Fibroblast of upper back skin (primary cell): ENCODE data around the gene EXOC1.
"Not testable (repeated sequence)": the region's sequence is repeated elsewhere in the genome, so short reads cannot be mapped to it uniquely, and the experiment has no call there.

Experiments used
- DNase-seq: peaks from one replicate; pipeline ENCODE4 v3.0.0-alpha.2; 2013

EXOC1 gene, protein sequence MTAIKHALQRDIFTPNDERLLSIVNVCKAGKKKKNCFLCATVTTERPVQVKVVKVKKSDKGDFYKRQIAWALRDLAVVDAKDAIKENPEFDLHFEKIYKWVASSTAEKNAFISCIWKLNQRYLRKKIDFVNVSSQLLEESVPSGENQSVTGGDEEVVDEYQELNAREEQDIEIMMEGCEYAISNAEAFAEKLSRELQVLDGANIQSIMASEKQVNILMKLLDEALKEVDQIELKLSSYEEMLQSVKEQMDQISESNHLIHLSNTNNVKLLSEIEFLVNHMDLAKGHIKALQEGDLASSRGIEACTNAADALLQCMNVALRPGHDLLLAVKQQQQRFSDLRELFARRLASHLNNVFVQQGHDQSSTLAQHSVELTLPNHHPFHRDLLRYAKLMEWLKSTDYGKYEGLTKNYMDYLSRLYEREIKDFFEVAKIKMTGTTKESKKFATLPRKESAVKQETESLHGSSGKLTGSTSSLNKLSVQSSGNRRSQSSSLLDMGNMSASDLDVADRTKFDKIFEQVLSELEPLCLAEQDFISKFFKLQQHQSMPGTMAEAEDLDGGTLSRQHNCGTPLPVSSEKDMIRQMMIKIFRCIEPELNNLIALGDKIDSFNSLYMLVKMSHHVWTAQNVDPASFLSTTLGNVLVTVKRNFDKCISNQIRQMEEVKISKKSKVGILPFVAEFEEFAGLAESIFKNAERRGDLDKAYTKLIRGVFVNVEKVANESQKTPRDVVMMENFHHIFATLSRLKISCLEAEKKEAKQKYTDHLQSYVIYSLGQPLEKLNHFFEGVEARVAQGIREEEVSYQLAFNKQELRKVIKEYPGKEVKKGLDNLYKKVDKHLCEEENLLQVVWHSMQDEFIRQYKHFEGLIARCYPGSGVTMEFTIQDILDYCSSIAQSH

DNA sequence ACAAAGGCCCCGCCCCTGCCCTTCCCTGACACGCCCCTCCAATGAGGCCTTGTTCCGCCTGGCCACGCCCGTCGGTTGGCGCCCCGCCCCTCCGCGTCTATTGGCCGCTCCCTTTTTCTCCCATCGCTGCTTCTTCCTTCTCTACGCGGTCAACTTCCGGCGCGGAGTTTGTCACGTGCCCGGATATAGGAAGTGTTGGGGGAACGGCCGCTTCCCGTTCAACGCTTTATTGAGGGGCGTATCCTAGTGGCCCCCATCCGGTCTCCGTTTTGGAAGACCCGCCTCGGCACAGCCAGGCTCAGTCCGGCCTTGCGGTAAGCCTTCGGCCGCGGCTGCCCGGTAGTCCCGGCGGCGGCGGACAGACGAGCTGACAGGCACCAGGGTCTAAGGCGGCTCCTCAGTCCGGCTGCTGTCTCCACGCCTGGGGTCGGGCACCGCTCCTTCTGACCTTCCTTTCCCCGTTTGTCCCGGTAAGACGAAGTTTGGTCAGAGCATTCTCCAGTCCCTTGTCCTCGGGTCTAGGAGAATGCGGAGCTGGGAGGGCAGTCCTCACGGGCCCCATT is at the start of gene EXOC1:
EXOC1 (plus strand) TSS at position 165 of the 563 bp plus-strand sequence. CDS start 4,676 bp downstream, outside the sequence.
- DNase-seq = peak; percentile 97

DNA sequence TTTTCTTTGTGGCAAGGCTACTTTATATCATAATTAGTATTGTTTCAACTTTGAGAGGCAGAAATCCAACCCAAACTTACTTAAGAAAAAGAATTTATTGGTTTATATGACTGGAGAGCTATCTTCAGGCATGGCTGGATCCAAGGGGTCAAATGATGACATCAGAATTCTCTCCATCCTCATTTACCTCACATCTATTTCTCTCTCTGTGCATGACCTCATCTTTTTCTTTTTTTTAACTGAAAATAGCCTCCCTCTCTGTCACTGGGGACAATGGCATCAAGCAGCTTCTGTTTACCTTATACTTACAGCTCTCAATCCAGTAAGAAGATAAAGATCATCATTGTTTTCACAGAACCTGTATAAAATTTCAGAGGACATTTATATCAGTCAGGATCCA is 45.9 kb upstream of the EXOC1 start:
- no peak for DNase-seq

DNA sequence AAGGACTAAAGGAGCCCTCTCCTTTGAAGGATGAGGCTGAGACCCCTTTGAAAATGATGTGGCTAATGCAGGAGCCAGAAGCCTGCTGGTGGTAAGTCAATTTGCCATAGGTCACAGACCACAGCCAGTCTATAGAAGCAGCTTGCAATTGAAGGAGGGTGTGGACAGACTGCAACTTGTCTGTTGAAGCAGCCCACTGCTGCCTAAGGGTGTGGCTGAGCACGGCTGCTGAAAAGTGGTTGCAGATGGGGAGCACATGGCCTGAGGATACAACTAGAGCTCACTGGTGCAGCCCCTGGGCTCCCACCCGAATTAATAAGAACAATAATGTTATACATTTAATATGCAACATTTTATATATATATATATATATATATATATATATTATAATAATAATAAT is 45.3 kb upstream of the EXOC1 start:
- no peak for DNase-seq

DNA sequence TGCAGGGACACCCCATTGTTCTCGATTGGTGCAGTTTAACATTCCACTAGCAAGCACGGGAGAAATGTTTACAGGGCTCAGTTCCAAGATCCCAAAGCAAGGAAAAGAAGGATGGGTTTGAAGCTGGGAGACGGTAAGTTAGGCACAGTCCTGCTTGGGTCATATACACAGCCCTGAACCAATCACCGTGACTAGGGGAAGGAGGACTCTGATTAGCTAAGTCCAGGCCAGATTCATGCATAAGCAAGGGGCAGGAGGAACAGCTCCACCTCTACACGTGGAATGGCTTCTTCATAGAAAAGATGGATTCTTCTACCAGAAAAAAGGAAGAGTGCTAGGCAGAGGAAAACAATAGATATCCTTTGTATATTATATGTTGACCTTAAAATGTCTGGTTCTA is 44.8 kb upstream of the EXOC1 start:
- no peak for DNase-seq

DNA sequence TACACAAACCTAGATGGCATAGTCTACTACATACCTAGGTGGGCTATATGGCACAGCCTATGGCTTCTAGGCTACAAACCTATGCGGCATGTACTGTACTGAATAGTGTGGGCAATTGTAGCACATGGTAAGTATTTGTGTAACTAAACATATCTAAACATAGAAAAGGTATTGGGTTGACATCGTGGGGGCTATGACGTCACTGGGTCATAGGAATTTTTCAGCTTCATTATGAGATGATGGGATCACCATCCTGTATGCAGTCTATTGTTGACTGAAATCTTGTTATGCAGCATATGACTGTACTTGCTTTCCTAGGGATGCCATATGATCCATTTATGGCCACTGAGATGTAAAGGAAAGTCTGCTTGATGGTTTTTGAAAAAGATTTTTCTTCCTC is 35.8 kb upstream of the EXOC1 start:
- DNase-seq = no peak

DNA sequence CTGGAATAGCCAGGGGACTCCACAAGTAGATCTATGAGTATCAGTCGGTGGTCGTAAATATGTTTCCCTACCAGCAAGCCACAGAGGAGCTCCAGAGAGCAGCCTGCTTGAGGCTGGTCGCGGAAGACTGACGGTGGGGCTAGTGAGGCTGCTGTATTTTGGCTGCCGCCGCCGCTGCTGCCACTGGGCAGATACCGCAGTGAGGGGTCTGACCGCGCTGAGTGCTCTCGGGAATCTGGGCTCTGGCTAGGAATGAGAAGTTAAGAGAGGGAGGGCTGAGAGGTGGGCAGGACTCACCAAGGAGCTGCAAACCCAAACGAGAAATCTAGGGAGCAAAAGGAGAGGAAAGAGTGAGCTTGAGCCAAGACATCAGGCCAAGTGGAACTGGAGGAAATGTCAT is 33.8 kb upstream of the EXOC1 start, which contains the start of gene EXOC1L:
EXOC1L (plus strand) TSS at position 157 of the 400 bp plus-strand sequence; CDS start at position 394, 237 bp downstream.
- peak; percentile 32 for DNase-seq

DNA sequence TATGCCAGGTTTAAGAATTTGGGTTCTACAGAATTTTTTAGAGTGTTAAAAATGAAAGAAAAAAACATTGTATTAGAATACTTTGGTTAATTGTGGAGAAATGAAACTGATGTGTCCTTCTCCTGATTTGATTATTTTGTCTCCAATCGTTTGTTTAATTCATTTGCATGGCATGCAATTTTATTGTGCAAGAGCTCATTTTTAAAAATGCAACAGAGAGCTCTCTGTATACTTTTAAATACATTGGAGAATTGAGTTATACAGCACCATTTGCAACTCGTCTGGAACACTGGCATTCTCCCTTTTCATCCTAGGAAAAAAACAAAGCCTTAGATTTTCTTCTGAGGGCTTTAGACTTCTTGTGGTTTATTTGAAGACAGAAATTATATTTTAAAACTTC is 33.2 kb upstream of the EXOC1 start:
- no peak for DNase-seq

DNA sequence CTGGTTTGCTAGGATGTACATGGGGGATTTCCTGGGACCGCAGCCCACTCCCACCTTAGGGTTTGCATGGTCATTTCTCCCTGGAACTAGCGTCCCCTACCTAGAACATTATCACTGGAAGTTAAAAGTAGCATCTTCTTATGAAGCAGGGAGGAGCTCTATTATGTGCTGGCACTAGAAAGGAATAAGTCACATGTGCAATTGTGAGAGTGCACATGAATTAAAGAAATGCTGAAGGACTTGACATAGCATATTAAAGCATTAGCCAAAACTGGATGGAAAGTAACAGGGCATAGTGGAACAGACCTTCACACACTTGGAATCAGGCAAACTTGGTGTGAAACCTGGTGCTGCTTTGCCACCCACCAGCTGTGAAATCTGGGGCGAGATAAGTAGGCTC is 31.1 kb upstream of the EXOC1 start:
- DNase-seq = no peak

DNA sequence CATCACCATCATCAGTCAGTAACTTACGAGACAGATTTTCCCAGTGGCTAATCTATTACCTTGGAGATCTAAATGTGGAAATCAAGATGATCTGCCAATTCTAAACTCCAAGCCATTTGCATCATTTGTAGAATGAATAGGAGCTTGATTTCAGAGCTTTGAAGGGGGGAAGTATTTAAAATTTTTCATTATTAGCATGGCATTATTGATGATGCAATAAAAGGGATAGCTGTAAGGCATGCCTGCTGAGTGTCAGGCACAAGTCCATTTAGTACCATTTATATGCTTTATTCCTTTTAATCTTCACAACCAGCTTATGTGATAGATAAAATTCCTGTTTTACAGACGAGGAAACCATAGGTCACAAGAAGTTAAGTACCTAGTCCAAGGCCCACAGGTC is 28.6 kb upstream of the EXOC1 start:
- no peak for DNase-seq

DNA sequence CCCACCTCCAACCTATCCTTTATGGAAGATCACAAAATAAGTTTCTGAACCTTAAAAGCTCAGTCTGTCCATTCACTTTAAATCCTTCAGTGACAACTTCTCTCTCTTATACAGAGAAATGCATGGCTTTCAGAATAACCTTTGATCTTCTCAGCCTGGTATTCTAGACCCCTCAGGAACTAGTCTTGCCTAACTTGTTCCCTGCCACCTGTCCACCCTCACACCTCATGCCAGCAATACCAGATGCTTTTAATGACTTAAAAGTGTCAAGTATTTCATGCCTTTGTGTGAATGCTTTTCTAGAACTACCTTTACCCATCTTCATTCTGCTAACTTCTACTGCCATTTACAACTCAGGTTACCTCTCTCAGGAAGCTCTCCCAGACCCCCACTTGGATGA is 26.5 kb upstream of the EXOC1 start:
- no peak for DNase-seq

DNA sequence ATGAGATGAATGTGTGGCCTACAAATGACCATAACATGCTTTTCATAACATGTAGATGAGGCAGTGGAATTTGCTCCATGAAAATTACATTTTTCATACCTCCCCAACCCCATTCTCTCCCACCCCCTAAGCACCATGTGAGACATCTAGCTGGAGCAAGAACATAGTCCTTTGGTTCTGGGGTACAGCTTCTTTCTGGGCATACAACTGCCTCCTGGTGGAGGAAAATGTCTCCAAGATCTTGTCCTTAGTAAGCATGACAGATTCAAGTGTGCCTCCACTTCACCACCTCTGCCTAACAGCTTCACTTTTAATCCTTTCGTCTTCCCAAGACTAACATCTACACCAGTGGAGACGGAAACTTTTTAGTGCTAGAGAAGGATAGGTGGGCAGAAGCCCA is 25.9 kb upstream of the EXOC1 start:
- DNase-seq = no peak

DNA sequence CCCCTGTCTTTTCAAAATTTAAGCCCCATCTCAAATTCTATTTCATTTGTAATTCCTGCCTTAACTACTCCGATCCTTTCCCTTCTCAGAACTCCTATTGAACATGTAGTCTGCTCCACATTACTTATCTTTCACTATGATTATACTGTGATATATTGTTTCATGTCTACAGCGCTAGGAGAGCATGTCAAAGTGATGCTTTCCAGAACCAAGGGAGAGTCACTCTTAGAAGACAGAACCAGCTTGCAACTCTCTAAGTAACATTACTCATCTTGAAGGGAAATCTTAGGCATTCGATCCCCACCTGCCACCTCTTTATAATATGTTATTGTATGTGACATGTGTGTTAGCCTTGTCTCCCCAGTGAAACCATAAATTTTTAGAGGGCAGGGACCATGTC is 23.4 kb upstream of the EXOC1 start:
- DNase-seq = no peak

DNA sequence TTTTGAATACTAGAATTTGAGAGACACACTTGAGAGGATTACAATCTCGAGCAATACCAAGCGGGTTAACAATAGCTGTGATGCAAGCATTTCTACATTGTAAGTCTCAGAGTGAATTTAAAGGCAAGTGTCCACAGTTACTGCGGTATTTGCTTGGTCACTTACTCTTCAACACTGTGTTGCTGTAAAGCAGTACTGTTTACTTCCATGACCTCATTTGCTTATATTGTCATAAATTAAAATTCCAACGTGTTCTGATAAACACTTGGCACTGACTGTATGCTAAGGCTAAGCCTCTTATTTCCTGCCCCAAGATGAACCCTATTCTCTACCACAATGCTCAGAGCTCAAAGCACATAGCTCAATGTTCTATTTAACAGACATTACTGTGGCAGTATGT is 22.7 kb upstream of the EXOC1 start:
- DNase-seq = no peak

DNA sequence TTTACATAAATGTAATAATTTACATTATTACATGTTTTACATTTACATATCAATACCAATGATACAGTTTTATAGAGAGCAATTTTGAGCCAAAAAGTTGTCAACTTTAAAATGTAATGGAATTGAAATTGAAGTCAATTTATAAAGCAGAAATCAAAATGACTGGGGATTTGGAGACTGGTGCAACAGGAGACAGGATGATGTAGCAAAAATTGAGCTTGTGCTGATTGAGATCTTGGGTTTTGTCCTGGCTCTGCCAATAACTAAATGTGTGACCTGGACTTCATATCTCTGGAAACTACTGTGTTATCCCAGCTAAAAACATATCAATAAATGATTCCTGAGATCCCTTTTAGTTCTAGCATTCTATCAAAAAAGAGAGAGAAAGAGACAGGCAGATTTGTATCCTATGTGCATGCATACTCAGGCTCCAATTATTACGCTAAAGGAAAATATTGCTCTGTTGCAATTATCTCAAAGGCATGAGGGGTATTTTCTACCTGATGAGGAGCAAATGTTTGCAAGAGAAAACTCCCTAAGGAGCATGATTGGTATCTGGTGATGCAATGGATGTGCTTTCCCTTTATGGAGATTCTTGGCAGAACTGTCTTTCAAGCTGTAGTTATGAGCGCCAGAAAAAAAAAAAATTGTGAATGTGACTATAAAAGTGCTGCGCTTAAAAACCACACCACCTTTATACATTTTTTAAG is 19.2 kb upstream of the EXOC1 start:
- peak; percentile 26 for DNase-seq

DNA sequence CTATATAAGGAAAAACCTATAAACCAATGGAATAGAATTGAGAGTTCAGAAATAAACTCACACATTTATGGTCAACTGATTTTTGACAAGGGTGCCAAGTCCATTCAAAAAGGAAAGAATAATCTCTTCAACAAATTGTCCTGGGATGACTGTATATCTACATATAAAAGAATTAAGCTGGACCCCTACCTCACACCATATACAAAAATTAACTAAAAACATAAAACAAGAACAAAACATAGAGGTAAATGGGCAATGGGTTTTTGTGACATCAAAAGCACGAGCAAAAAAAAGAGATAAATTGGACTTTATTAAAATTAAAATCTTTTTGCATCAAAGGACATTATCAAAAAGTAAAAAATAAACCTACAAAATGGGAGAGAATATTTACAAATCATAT is 15.5 kb upstream of the EXOC1 start:
- no peak for DNase-seq

DNA sequence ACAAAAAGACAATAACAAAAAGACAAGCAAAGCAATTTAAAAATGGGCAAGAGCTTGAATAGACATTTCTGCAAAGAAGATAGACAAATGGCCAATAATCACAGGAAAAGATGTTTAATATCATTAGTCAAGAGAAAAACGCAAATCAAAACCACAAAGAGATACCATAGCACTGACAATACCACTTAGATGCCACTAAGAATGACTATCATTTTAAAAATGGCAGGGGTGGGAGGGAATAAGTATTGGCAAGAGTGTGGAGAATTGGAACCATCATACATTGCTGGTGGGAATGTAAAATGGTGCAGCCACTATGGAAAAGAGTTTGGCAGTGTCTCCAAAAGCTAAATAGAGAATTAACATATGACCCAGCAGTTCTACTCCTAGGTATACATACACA is 15.1 kb upstream of the EXOC1 start:
- DNase-seq = peak; percentile 16

DNA sequence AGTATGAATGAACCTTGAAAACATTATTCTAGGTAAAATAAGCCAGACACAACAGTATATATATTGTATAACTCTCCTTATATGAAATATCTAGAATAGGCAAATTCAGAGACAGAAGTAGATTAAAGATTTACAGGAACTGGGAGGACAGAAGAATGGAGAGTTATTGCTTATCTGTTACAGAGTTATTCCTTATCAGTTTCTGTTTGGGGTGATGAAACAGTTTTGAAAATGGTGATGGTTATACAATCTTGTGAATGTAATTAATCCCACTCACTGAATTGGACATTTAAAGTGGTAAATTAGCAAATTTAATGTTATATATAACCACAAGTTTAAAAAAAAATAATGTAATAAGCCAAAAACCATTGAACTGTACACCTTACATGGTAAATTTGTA is 14.5 kb upstream of the EXOC1 start:
- DNase-seq = no peak

DNA sequence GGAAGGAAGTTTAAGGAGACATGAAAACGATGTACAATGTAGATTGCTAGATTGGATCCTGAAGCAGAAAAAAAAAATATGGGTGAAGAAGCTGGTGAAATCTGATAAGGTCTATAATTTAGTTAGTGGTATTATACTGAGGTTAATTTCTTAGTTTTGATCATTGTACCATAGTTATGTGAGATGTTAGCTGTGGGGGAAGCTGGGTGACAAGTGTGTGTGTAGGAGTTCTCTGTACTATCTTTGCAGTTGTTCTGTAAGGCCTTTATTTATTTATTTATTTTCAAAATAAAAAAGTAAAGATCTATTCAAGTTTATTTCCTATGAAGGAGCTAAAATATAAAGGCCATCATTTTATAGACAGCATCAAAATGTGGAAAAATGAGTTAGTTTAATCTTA is 12.5 kb upstream of the EXOC1 start:
- DNase-seq = no peak

DNA sequence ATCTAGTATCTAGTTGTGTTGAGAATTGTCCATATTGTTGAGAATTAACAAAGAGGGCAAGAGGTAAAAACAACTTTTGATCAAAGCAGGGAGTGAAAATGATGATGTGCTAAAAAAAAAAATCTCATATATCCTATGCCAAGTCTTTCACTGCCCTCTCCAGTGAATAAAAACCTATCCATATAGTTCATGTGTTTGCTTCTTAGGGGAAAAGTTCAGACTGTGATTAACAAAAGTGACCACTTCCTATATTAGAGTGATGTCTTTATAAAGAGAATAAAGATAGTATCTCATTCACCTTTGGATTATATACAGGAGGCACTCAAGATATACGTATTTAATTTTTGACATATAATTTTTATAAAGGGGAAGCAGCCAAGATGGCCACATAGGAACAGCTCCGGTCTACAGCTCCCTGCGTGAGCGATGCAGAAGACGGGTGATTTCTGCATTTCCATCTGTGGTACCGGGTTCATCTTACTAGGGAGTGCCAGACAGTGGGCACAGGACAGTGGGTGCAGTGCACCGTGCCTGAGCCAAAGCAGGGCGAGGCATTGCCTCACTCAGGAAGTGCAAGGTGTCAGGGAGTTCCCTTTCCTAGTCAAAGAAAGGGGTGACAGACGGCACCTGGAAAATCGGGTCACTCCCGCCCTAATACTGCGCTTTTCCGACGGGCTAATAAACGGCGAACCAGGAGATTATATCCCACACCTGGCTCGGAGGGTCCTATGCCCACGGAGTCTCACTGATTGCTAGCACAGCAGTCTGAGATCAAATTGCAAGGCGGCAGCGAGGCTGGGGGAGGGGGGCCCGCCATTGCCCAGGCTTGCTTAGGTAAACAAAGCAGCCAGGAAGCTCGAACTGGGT is 11.8 kb upstream of the EXOC1 start:
- DNase-seq = not testable (repeated sequence)

DNA sequence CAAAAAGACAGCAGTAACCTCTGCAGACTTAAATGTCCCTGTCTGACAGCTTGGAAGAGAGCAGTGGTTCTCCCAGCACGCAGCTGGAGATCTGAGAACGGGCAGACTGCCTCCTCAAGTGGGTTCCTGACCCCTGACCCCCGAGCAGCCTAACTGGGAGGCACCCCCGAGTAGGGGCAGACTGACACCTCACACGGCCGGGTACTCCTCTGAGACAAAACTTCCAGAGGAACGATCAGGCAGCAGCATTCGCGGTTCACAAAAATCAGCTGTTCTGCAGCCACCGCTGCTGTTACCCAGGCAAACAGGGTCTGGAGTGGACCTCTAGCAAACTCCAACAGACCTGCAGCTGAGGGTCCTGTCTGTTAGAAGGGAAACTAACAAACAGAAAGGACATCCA is 11.1 kb upstream of the EXOC1 start:
- DNase-seq = not testable (repeated sequence)

DNA sequence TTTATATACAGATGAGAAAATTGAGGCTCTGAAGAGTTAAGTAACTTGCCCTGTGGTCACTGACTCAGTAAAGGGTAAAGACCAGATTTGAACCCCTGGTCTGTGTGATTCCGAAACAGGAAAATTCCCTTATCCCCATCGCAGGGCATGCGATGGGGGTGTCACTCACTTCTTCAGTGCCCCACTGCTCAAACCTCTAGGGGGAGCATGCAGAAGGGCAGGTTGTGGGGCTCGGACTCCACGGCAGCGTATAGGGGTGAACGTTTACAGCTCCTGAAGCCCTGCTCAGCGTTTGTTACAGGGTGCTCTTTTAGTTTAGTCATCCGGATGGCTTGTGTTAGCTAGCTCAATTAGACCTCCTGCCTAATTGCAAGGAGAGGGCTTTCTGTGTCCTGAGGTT is 3.7 kb upstream of the EXOC1 start:
- no peak for DNase-seq

DNA sequence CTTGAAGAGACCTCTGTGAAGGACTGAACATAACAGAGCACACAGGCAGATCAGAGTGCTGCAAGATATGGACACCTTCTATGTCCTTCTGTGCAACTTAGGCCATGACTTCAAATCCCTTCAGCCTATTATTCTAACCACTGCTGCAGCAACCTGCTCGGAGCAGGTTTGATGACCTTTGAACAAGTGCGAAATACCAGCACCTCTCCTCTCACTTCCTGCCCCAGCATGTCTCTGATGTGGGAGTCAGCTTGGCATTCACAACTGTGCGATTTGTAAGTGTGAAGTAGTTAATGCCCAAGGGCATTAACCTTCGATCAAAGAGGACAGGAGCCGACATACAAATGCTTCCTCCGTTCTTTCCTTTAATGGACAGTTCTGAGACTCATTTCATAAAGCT is 1.6 kb upstream of the EXOC1 start:
- DNase-seq = no peak
